K562 (cell line): Measurements from ENCODE around the gene ERAP2. TPM values are rescaled to one million over a fixed set of nuclear protein-coding genes. Genes with fewer than 3 reads are reported as not detected.

Source experiments
- AFF1 ChIP-seq, 2 experiments: fragments of 450-650 bp; IDR thresholded peaks; 2 replicates each; pipeline ENCODE4 v1.6.1; 2018; ENCODE audit warnings: mild to moderate bottlenecking in 2 of 2, low read depth in 1 of 2; ENCODE audit not compliant: partially characterized antibody in 2 of 2
- ARID3A ChIP-seq: IDR thresholded peaks from 2 replicates; pipeline ENCODE4 v1.6.1; 2012; ENCODE audit warnings: low read depth, low read length, improper control_type of control experiment, borderline replicate concordance
- CHAMP1 ChIP-seq: fragments of 450-650 bp; IDR thresholded peaks from 2 replicates; pipeline ENCODE4 v1.6.1; 2016; ENCODE audit warnings: mild to moderate bottlenecking
- CREB5 ChIP-seq: fragments of 250-450 bp; sonication (Bioruptor Pico); IDR thresholded peaks from 2 replicates; pipeline ENCODE4 v1.5.0; 2020; ENCODE audit warnings: mild to moderate bottlenecking
- CREM ChIP-seq: IDR thresholded peaks from 2 replicates; pipeline ENCODE4 v1.6.1; 2014; ENCODE audit warnings: antibody characterized with exemption, low read depth
- EP300 ChIP-seq: IDR thresholded peaks from 2 replicates; pipeline ENCODE4 v1.6.1; 2012; ENCODE audit warnings: low read length, improper control_type of control experiment
- FIP1L1 ChIP-seq: fragments of 200-400 bp; formaldehyde crosslinking; IDR thresholded peaks from 2 replicates; pipeline ENCODE4 v1.6.1; 2018; ENCODE audit warnings: mild to moderate bottlenecking, low read depth, low read length; ENCODE audit not compliant: poor library complexity, severe bottlenecking
- FOXJ3 ChIP-seq: sonication (generic); formaldehyde crosslinking; IDR thresholded peaks from 2 replicates; pipeline ENCODE4 v1.4.0; 2020; ENCODE audit warnings: mild to moderate bottlenecking, missing genetic modification reagents
- LCOR ChIP-seq: sonication (generic); formaldehyde crosslinking; IDR thresholded peaks from 2 replicates; pipeline ENCODE4 v1.8.0; 2022; ENCODE audit warnings: mild to moderate bottlenecking, missing genetic modification reagents
- MXD1 ChIP-seq: fragments of 250-450 bp; sonication (Bioruptor Pico); IDR thresholded peaks from 2 replicates; pipeline ENCODE4 v1.8.0; 2021; ENCODE audit warnings: borderline replicate concordance, mild to moderate bottlenecking, moderate library complexity; ENCODE audit not compliant: poor library complexity, severe bottlenecking
- SMARCC2 ChIP-seq: fragments of 450-650 bp; IDR thresholded peaks from 2 replicates; pipeline ENCODE4 v1.6.1; 2017; ENCODE audit warnings: antibody characterized with exemption, moderate library complexity, mild to moderate bottlenecking, low read depth
- SNRNP70 ChIP-seq: fragments of 200-400 bp; formaldehyde crosslinking; optimal IDR thresholded peaks from 2 replicates; pipeline ENCODE3; 2017; ENCODE audit warnings: low read depth, low read length
- ZC3H4 ChIP-seq: sonication (generic); formaldehyde crosslinking; IDR thresholded peaks from 2 replicates; pipeline ENCODE4 v1.9.0; 2021; ENCODE audit warnings: missing genetic modification reagents, borderline replicate concordance
- ZNF449 ChIP-seq: fragments of 250-450 bp; sonication (Bioruptor Pico); IDR thresholded peaks from 2 replicates; pipeline ENCODE4 v1.8.0; 2022; ENCODE audit warnings: moderate library complexity, mild to moderate bottlenecking, inconsistent platforms
- ZNF707 ChIP-seq: fragments of 250-450 bp; sonication (Bioruptor Pico); conservative IDR thresholded peaks from 2 replicates; pipeline ENCODE4 v1.8.0; 2022; ENCODE audit warnings: inconsistent platforms, mild to moderate bottlenecking, moderate library complexity
- polyA plus RNA-seq, 8 experiments: library from polyadenylated mRNA; depleted of rRNA in 4 of 8; stranded (reverse) in 5 of 8; unstranded in 3 of 8; fragments of >200 nt; fragmentation: Nextera tagmentation in 2 of 8; fragmentation: Illumina TruSeq in 1 of 8; extraction: Ambion mirVana in 2 of 8; extraction: Trizol in 1 of 8; gene quantifications; 2 replicates each; pipeline versions ENCODE4 v1.2.1 to v1.2.3, GENCODE V29; 2011 to 2014; ENCODE audit warnings: inconsistent platforms in 1 of 8, missing spikeins in 1 of 8
- total RNA-seq, 7 experiments: library from RNA; depleted of rRNA in 6 of 7; stranded (reverse); fragments of >200 nt in 6 of 7; fragmentation: Illumina TruSeq in 2 of 7; extraction: Trizol in 2 of 7; gene quantifications; 2 replicates each; pipeline versions ENCODE4 v1.2.1 to v1.2.3, GENCODE V29; 2011 to 2021; ENCODE audit warnings: low replicate concordance in 1 of 7

ERAP2 gene
- total and polyA plus RNA-seq, 9 of the 15 experiments (the other 6 are each of a cell fraction or from before 2014, with no cell fraction given) = 0.93 to 4.0 (median 2.1) TPM

GRCh38 chr5:96930058-96930457 is 53.8 kb downstream of the ERAP2 start (continued):
- peak; percentile 48; the same call in 1 of the 2 replicates for TF ChIP-seq ARID3A
- no peak for TF ChIP-seq ZC3H4
- no peak for TF ChIP-seq FOXJ3
- no peak for TF ChIP-seq SNRNP70
- no peak for TF ChIP-seq MXD1
- TF ChIP-seq CREM = peak; percentile 61
- no peak for TF ChIP-seq FIP1L1
- TF ChIP-seq LCOR (CRISPR knock-in tag) = no peak
- no peak for TF ChIP-seq SMARCC2
- peak; percentile 76 for TF ChIP-seq EP300
- TF ChIP-seq ZNF449 = no peak
- TF ChIP-seq CREB5 (CRISPR knock-in tag) = no peak
- peak; percentile 54; the same call in 1 of the 2 replicates for TF ChIP-seq CHAMP1
- TF ChIP-seq ZNF707 (CRISPR knock-in tag) = no peak
- TF ChIP-seq AFF1 (IDR thresholded peaks at IDR 0.05; ENCODE audit: low read depth in 1 of 2, partially characterized antibody in 2 of 2) = no peak
